Measurements from ENCODE around the gene EIF4G1. TPM values are rescaled to one million over a fixed set of nuclear protein-coding genes. Genes with fewer than 3 reads are reported as not detected.

The EIF4G1 gene
- total and polyA plus RNA-seq, 2 of the 4 experiments (the other 2 are of a cell fraction) = 225 to 274 TPM

- H4K5ac ChIP-seq (ENCODE audit: low read depth, low read length) = no peak overlapping the region
- H3K4me3 ChIP-seq (ENCODE audit: insufficient read depth, low read depth, low read length) = no peak overlapping the region
- in situ Hi-C loops (cut with MboI; ENCODE audit: low sequenced_read_pairs) = no loop called here
- no peak for TF ChIP-seq RAD21 (IDR thresholded peaks at IDR 0.05; ENCODE audit: low read length)
- TF ChIP-seq ELK1 (IDR thresholded peaks at IDR 0.05; ENCODE audit: borderline replicate concordance, low read depth, low read length) = no peak
- no peak for TF ChIP-seq CTCF (conservative IDR thresholded peaks at IDR 0.05; ENCODE audit: low read depth, low read length)
- no peak for TF ChIP-seq FOS (IDR thresholded peaks at IDR 0.05; ENCODE audit: low read depth, low read length)
- TF ChIP-seq NFE2L2 (IDR thresholded peaks at IDR 0.05; ENCODE audit: low read depth, low read length) = no peak
- TF ChIP-seq SMC3 (IDR thresholded peaks at IDR 0.05; ENCODE audit: low read depth, low read length) = no peak
- no peak for TF ChIP-seq USF2 (IDR thresholded peaks at IDR 0.05; ENCODE audit: low read depth, low read length)
- TF ChIP-seq MXI1 (IDR thresholded peaks at IDR 0.05; ENCODE audit: borderline replicate concordance, low read depth, low read length) = no peak
- no peak for TF ChIP-seq MAZ (IDR thresholded peaks at IDR 0.05; ENCODE audit: borderline replicate concordance, low read depth, low read length)
- TF ChIP-seq RCOR1 (IDR thresholded peaks at IDR 0.05; ENCODE audit: insufficient replicate concordance, low read length) = no peak
- TF ChIP-seq CEBPB (IDR thresholded peaks at IDR 0.05; ENCODE audit: low read depth, low read length) = no peak
- TF ChIP-seq BHLHE40 (IDR thresholded peaks at IDR 0.05; ENCODE audit: low read depth, low read length) = no peak
- TF ChIP-seq MAFK (IDR thresholded peaks at IDR 0.05; ENCODE audit: low read depth, low read length) = no peak
- TF ChIP-seq RFX5 (IDR thresholded peaks at IDR 0.05; ENCODE audit: low read depth, low read length) = no peak
- H2AK9ac ChIP-seq (replicated peaks; ENCODE audit: low read depth, low read length, poor library complexity) = no peak overlapping the region
- dilution Hi-C loops (cut with HindIII; ENCODE audit: low sequenced_read_pairs, unreplicated experiment) = loop anchor here (25.0 kb wide), 1 partner anchor 185 kb away; no protein-coding TSS in a partner anchor
- H2BK120ac ChIP-seq (ENCODE audit: low read depth, low read length) = no peak overlapping the region
- H3K56ac ChIP-seq (ENCODE audit: extremely low read depth, insufficient read depth, low read length) = no peak overlapping the region
- H4K91ac ChIP-seq (ENCODE audit: insufficient read depth, low read depth, low read length) = no peak overlapping the region
- H3K23ac ChIP-seq (ENCODE audit: low read depth, low read length) = no peak overlapping the region
- H4K20me1 ChIP-seq (ENCODE audit: insufficient read depth, low read length) = peaks cover 3% of the 10 kb centered on the region
- 91% methylated on average over 8 of the region's 15 CpGs; no CpG with 5 or more reads in 1 of the 2 experiments for WGBS, 2 experiments (ENCODE audit: extremely low coverage in 2 of 2, insufficient read length in 1 of 2)
- no peak overlapping the region for H2BK15ac ChIP-seq (ENCODE audit: low read depth, low read length)
- H2AFZ ChIP-seq (replicated peaks; ENCODE audit: low read length, poor library complexity) = no peak overlapping the region
- H2BK5ac ChIP-seq (ENCODE audit: low read depth, low read length, poor library complexity, severe bottlenecking) = no peak overlapping the region
- no peaks in the 10 kb centered on the region for H3K79me1 ChIP-seq (ENCODE audit: low read depth in 1 of 2, low read length in 2 of 2)
- no peak overlapping the region for H3K18ac ChIP-seq (ENCODE audit: low read depth, low read length)
- no peaks in the 10 kb centered on the region for H3K27me3 ChIP-seq (ENCODE audit: control insufficient read depth, insufficient read depth, low read length)
- H3K9me3 ChIP-seq (ENCODE audit: control insufficient read depth, insufficient read depth, low read length) = no peaks in the 10 kb centered on the region
- no peak for DNase-seq
- peaks cover 9% of the 10 kb centered on the region; the same call in 1 of the 2 replicates for H3K9me1 ChIP-seq (ENCODE audit: insufficient read depth, low read length)
- H3K4me2 ChIP-seq (ENCODE audit: low read depth, low read length) = no peak overlapping the region
- peaks cover 20% of the 10 kb centered on the region for H3K36me3 ChIP-seq (ENCODE audit: control insufficient read depth, insufficient read depth, low read length)
- no peak for ATAC-seq (ENCODE audit: low read depth)
- no TSS peak for BruUV-seq (replicated peaks)
- ChIA-PET CTCF (no interaction called here), POLR2A (ENCODE audit: unreplicated experiment) (no interaction called here)
- H3K9ac ChIP-seq (ENCODE audit: low read depth, low read length) = no peak overlapping the region
- no peak overlapping the region for H2BK20ac ChIP-seq (ENCODE audit: low read depth, low read length)
- no peak overlapping the region for H3K27ac ChIP-seq (ENCODE audit: insufficient read depth, low read length)
- no peak overlapping the region for H4K8ac ChIP-seq (ENCODE audit: low read depth in 2 of 2, low read length in 2 of 2)
- no peak overlapping the region for H2AK5ac ChIP-seq (ENCODE audit: low read depth, low read length)
- H3K4ac ChIP-seq (ENCODE audit: low read depth, low read length) = no peak overlapping the region
- H3K14ac ChIP-seq (replicated peaks; ENCODE audit: low read depth, low read length) = no peak overlapping the region
- intact Hi-C loops (cut with micrococcal nuclease) = no loop called here
- H3K4me1 ChIP-seq (ENCODE audit: control insufficient read depth, insufficient read depth, low read length) = peaks cover 1% of the 10 kb centered on the region; the same call in 1 of the 2 replicates
Measured at GRCh38 chr3:184352149-184352785, 37.9 kb downstream of the EIF4G1 start.

All from IMR-90 (cell line).